Middle frontal gyrus (tissue), 1 donor: ENCODE results near the gene DNMT1.

Source experiments
- DNase-seq: peaks from one replicate; pipeline ENCODE4 v3.0.0-alpha.2; 2015; ENCODE audit warnings: low spot score; ENCODE audit errors: extremely low spot score

DNMT1 gene

GRCh38 chr19:10141973-10142372 lies 52.8 kb downstream of the DNMT1 start:
- no peak for DNase-seq

- no peak for DNase-seq
Observed at GRCh38 chr19:10141479-10141878, 53.3 kb downstream of the DNMT1 start.

- no peak for DNase-seq
Observed at GRCh38 chr19:10139952-10140351, 54.8 kb downstream of the DNMT1 start.

GRCh38 chr19:10138879-10139795 lies 55.6 kb downstream of the DNMT1 start:
- DNase-seq, result no peak

- no peak for DNase-seq
Observed at GRCh38 chr19:10137751-10138682, 56.7 kb downstream of the DNMT1 start.

- no peak for DNase-seq
Observed at GRCh38 chr19:10136936-10137335, 57.8 kb downstream of the DNMT1 start.

- DNase-seq, result no peak
Observed at GRCh38 chr19:10135551-10136334, 59.0 kb downstream of the DNMT1 start.

GRCh38 chr19:10134040-10134439 lies 60.7 kb downstream of the DNMT1 start:
- no peak for DNase-seq

- DNase-seq, result no peak
Observed at GRCh38 chr19:10133596-10133995, 61.2 kb downstream of the DNMT1 start.

GRCh38 chr19:10132905-10133304 lies 61.8 kb downstream of the DNMT1 start:
- no peak for DNase-seq

GRCh38 chr19:10126213-10126639 lies 68.5 kb downstream of the DNMT1 start:
- DNase-seq, result no peak

- no peak for DNase-seq
Observed at GRCh38 chr19:10124429-10124828, 70.3 kb downstream of the DNMT1 start.

- no peak for DNase-seq
Observed at GRCh38 chr19:10122045-10122444, 72.7 kb downstream of the DNMT1 start.

GRCh38 chr19:10120538-10121189 lies 74.1 kb downstream of the DNMT1 start:
- DNase-seq, result no peak

- no peak for DNase-seq
Observed at GRCh38 chr19:10118960-10119359, 75.8 kb downstream of the DNMT1 start.

- no peak for DNase-seq
Observed at GRCh38 chr19:10116866-10117616, 77.7 kb downstream of the DNMT1 start.

- DNase-seq, result no peak
Observed at GRCh38 chr19:10116085-10116865, 78.5 kb downstream of the DNMT1 start.

- no peak for DNase-seq
Observed at GRCh38 chr19:10115392-10116084, 79.2 kb downstream of the DNMT1 start.
